ENCODE data around the gene TPCN1. TPM values are rescaled to one million over a fixed set of nuclear protein-coding genes. Genes with fewer than 3 reads are reported as not detected.

Gene TPCN1
- total RNA-seq, 1 experiment from 2014 or later = 13.5 TPM

DNA sequence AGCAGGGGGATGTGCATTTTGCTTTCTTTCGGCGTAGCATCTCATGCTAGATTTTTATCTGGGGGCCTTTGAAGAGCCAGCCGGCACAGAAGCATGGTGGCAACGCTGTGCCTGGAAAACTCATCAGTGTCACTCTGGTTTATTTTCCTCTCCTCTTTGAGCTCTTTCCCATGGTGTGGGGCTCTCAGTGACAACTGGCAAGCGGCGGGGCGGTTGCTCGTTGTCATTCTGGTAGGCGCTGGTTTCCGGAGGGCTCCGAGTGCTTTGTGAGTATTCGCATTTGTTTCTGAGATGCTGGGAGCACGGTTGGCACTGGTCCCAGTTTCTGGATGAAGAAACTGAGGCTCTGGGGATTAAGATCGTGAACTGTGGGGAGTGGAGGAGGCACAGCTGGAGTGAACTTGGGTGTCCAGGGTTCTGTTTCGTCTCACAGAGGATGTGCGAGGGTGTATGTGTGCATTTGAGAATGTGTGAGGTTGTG is 23.3 kb downstream of the TPCN1 start:
- Histone ChIP-seq H2BK20ac (ENCODE audit: low read depth, low read length, poor library complexity, severe bottlenecking) (no peak overlapping the region), H3K23me2 (ENCODE audit: insufficient read length, low read depth, low read length, poor library complexity, severe bottlenecking) (no peaks in the 10 kb centered on the region), H4K5ac (ENCODE audit: insufficient read length, low read depth, low read length) (no peak overlapping the region), H2BK15ac (ENCODE audit: low read depth, low read length) (no peak overlapping the region), H3K14ac (ENCODE audit: insufficient read depth, low read length) (no peak overlapping the region), H3K79me1 (ENCODE audit: insufficient read depth, low read depth, low read length, poor library complexity, severe bottlenecking) (no peaks in the 10 kb centered on the region), H2BK5ac (ENCODE audit: insufficient read length, low read length) (no peak overlapping the region), H2BK12ac (ENCODE audit: insufficient read length, low read depth, low read length) (peak overlapping the region; percentile 3), H2AFZ (ENCODE audit: low read length) (no peak overlapping the region), H3K4me2 (ENCODE audit: insufficient read depth, insufficient read length, low read length) (no peak overlapping the region), H3K23ac (ENCODE audit: insufficient read length, low read depth, low read length) (no peak overlapping the region), H3K27ac (ENCODE audit: insufficient read length, low read depth, low read length) (no peak overlapping the region), H3K4ac (ENCODE audit: low read depth, low read length) (no peak overlapping the region), H3K4me1 (ENCODE audit: insufficient read depth, low read length) (peaks cover 9% of the 10 kb centered on the region; the same call in 1 of the 2 replicates), H3K27me3 (ENCODE audit: insufficient read depth, low read length) (no peaks in the 10 kb centered on the region), H3K56ac (ENCODE audit: insufficient read length, low read depth, low read length) (no peak overlapping the region), H4K91ac (ENCODE audit: insufficient read length, low read depth, low read length) (no peak overlapping the region), H2AK5ac (ENCODE audit: insufficient read length, low read length) (no peak overlapping the region), H4K20me1 (ENCODE audit: control insufficient read depth, insufficient read depth, insufficient read length) (no peaks in the 10 kb centered on the region), H3T11ph (ENCODE audit: low read length) (no peak overlapping the region), H3K9ac (ENCODE audit: extremely low read depth, insufficient read length, low read length) (no peak overlapping the region), H3K79me2 (ENCODE audit: insufficient read depth, low read length) (no peaks in the 10 kb centered on the region), H2BK120ac (ENCODE audit: low read depth, low read length, poor library complexity, severe bottlenecking) (no peak overlapping the region), H4K8ac (replicated peaks; ENCODE audit: insufficient read length, low read depth, low read length) (no peak overlapping the region), H3K9me3 (ENCODE audit: control insufficient read depth, low read depth, low read length) (no peaks in the 10 kb centered on the region), H3K18ac (ENCODE audit: insufficient read length, low read depth, low read length) (peak overlapping the region; percentile 32)
- Mint-ChIP-seq H3K36me3 (ENCODE audit: insufficient read depth in 1 of 3, low read depth in 3 of 3) (peaks cover 8 to 16% (median 12%) of the 10 kb centered on the region in 3 experiments; a peak in 6 of 7 replicates), H3K4me1 (peaks cover 48 to 57% of the 10 kb centered on the region in 2 experiments), H3K27me3 (ENCODE audit: low read depth) (no peaks in the 10 kb centered on the region; the same call in 1 of the 2 replicates), H3K27ac (peak overlapping the region; percentile 89 to 98 (median 90)), H3K4me3 (peak overlapping the region; percentile 38 to 67; a peak in 4 of 5 replicates), H3K9me3 (no peaks in the 10 kb centered on the region)
- TF ChIP-seq, protein P1, sequence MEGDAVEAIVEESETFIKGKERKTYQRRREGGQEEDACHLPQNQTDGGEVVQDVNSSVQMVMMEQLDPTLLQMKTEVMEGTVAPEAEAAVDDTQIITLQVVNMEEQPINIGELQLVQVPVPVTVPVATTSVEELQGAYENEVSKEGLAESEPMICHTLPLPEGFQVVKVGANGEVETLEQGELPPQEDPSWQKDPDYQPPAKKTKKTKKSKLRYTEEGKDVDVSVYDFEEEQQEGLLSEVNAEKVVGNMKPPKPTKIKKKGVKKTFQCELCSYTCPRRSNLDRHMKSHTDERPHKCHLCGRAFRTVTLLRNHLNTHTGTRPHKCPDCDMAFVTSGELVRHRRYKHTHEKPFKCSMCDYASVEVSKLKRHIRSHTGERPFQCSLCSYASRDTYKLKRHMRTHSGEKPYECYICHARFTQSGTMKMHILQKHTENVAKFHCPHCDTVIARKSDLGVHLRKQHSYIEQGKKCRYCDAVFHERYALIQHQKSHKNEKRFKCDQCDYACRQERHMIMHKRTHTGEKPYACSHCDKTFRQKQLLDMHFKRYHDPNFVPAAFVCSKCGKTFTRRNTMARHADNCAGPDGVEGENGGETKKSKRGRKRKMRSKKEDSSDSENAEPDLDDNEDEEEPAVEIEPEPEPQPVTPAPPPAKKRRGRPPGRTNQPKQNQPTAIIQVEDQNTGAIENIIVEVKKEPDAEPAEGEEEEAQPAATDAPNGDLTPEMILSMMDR (conservative IDR thresholded peaks at IDR 0.05) = no peak
- no CpG with 5 or more reads among the region's 16 CpGs for WGBS (ENCODE audit: extremely low coverage, insufficient read length, low lambda C conversion rate)
- DNase-seq = no peak

All from H9 (cell line).